CD4-positive, alpha-beta memory T cell (primary cell): ENCODE measurements around the gene CFAP77. TPM values are rescaled to one million over a fixed set of nuclear protein-coding genes. Genes with fewer than 3 reads are reported as not detected.

Experiments used
- CTCF ChIA-PET: fragments of 350-600 bp; sonication (Branson Sonifier 250); formaldehyde crosslinking; loops from one replicate; lab custom pipeline; 2021; ENCODE audit warnings: inconsistent platforms; ENCODE audit not compliant: partially characterized antibody; lab: Charles Lee
- POLR2A ChIA-PET: fragments of 350-600 bp; sonication (Branson Sonifier 250); formaldehyde crosslinking; loops from one replicate; lab custom pipeline; 2021; ENCODE audit not compliant: partially characterized antibody; lab: Charles Lee
- DNase-seq, 5 donors: peaks; one replicate each; pipeline versions ENCODE4 v3.0.0 to v3.0.0-alpha.2; 2020 to 2022; ENCODE audit warnings: mixed read lengths in 1 of 5
- H3K27ac ChIP-seq: one replicate; pipeline ENCODE4 v1.7.0; 2013; ENCODE audit warnings: low read depth, low read length
- H3K27me3 ChIP-seq: 2 replicates; pipeline ENCODE4 v1.7.0; 2013; ENCODE audit warnings: mild to moderate bottlenecking, low read length, moderate library complexity; ENCODE audit not compliant: insufficient read depth
- H3K36me3 ChIP-seq: 2 replicates; pipeline ENCODE4 v1.7.0; 2013; ENCODE audit warnings: mild to moderate bottlenecking, low read length, moderate library complexity; ENCODE audit not compliant: insufficient read depth
- H3K4me1 ChIP-seq: 2 replicates; pipeline ENCODE4 v1.7.0; 2013; ENCODE audit warnings: mild to moderate bottlenecking, low read length, moderate library complexity; ENCODE audit not compliant: insufficient read depth
- H3K4me3 ChIP-seq, 2 donors: one replicate each; pipeline ENCODE4 v1.7.0; 2013; ENCODE audit warnings: low read length in 2 of 2, mild to moderate bottlenecking in 1 of 2
- H3K9me3 ChIP-seq, 2 donors: one replicate each; pipeline ENCODE4 v1.7.0; 2013; ENCODE audit warnings: low read length in 2 of 2, control low read depth in 1 of 2; ENCODE audit not compliant: control insufficient read depth in 1 of 2
- H3K27ac Mint-ChIP-seq, 7 donors: one replicate each; pipeline ENCODE4 v1.8.0; 2020 to 2021; ENCODE audit warnings: mixed read lengths in 7 of 7, mild to moderate bottlenecking in 6 of 7, inconsistent platforms in 3 of 7, moderate library complexity in 3 of 7
- H3K27me3 Mint-ChIP-seq, 2 donors: one replicate each; pipeline ENCODE4 v1.8.0; 2020 to 2021; ENCODE audit warnings: mixed read lengths in 2 of 2
- H3K36me3 Mint-ChIP-seq, 2 donors: one replicate each; pipeline ENCODE4 v1.8.0; 2020 to 2021; ENCODE audit warnings: mixed read lengths in 2 of 2, inconsistent platforms in 1 of 2, mild to moderate bottlenecking in 1 of 2
- H3K4me1 Mint-ChIP-seq, 4 donors: one replicate each; pipeline ENCODE4 v1.8.0; 2020 to 2021; ENCODE audit warnings: mixed read lengths in 4 of 4, mild to moderate bottlenecking in 1 of 4
- H3K4me3 Mint-ChIP-seq, 8 donors: one replicate each; pipeline ENCODE4 v1.8.0; 2020 to 2021; ENCODE audit warnings: mixed read lengths in 8 of 8, mild to moderate bottlenecking in 7 of 8, moderate library complexity in 6 of 8, inconsistent platforms in 3 of 8
- H3K9me3 Mint-ChIP-seq, 8 donors: one replicate each; pipeline ENCODE4 v1.8.0; 2020 to 2021; ENCODE audit warnings: mixed read lengths in 8 of 8, mild to moderate bottlenecking in 5 of 8, inconsistent platforms in 3 of 8, moderate library complexity in 1 of 8
- intact Hi-C: fragments of 100-400 bp; cut with micrococcal nuclease; formaldehyde crosslinking; loops from one replicate; pipeline ENCODE4 v1.15.1; 2023
- polyA plus RNA-seq, 2 donors: library from polyadenylated mRNA; unstranded; fragments of 300-500 nt; fragmentation: Illumina TruSeq; gene quantifications; one replicate each; pipeline ENCODE4 v1.2.3, GENCODE V29; 2021
- total RNA-seq, 2 experiments: library from RNA; stranded (reverse); gene quantifications; one replicate each; pipeline ENCODE4 v1.2.3, GENCODE V29; 2021

Gene CFAP77
- total and polyA plus RNA-seq, 4 experiments from 2014 or later, result not detected

GRCh38 chr9:132390966-132391365 lies 19.0 kb upstream of the CFAP77 start:
- Histone ChIP-seq H3K36me3 (peaks cover 81% of the 10 kb centered on the region), H3K27ac (no peak overlapping the region), H3K9me3 (no peaks in the 10 kb centered on the region), H3K4me1 (no peaks in the 10 kb centered on the region), H3K27me3 (no peaks in the 10 kb centered on the region), H3K4me3 (no peak overlapping the region)
- Mint-ChIP-seq H3K27ac (no peak overlapping the region), H3K27me3 (no peaks in the 10 kb centered on the region), H3K9me3 (no peaks in the 10 kb centered on the region), H3K4me1 (no peaks in the 10 kb centered on the region), H3K36me3 (peaks cover 65 to 72% of the 10 kb centered on the region in 2 donors), H3K4me3 (no peak overlapping the region)
- intact Hi-C loops, result no loop called here
- ChIA-PET CTCF (interaction anchor here (1.5 kb wide), 1 partner anchor 155 kb away, joined by 3 read pairs; no protein-coding TSS in a partner anchor), POLR2A (no interaction called here)
- DNase-seq, result no peak

- Histone ChIP-seq H3K27me3 (no peaks in the 10 kb centered on the region), H3K4me1 (no peaks in the 10 kb centered on the region), H3K4me3 (no peak overlapping the region), H3K9me3 (no peaks in the 10 kb centered on the region), H3K36me3 (peaks cover 81% of the 10 kb centered on the region), H3K27ac (no peak overlapping the region)
- no peak for DNase-seq
- Mint-ChIP-seq H3K27ac (no peak overlapping the region), H3K4me3 (no peak overlapping the region), H3K27me3 (no peaks in the 10 kb centered on the region), H3K4me1 (no peaks in the 10 kb centered on the region), H3K9me3 (no peaks in the 10 kb centered on the region), H3K36me3 (peaks cover 69 to 73% of the 10 kb centered on the region in 2 donors)
- ChIA-PET POLR2A (no interaction called here), CTCF (no interaction called here)
- intact Hi-C loops, result no loop called here
Observed at GRCh38 chr9:132391449-132391848, 18.6 kb upstream of the CFAP77 start.

- Histone ChIP-seq H3K36me3 (peaks cover 73% of the 10 kb centered on the region), H3K4me1 (no peaks in the 10 kb centered on the region), H3K27me3 (no peaks in the 10 kb centered on the region), H3K9me3 (no peaks in the 10 kb centered on the region), H3K27ac (no peak overlapping the region), H3K4me3 (no peak overlapping the region)
- ChIA-PET POLR2A (interaction anchor here (1.0 kb wide), 1 partner anchor 42 kb away, joined by 4 read pairs; no protein-coding TSS in a partner anchor), CTCF (no interaction called here)
- Mint-ChIP-seq H3K4me3 (no peak overlapping the region), H3K9me3 (no peaks in the 10 kb centered on the region), H3K36me3 (peaks cover 51 to 64% of the 10 kb centered on the region in 2 donors), H3K4me1 (peaks cover 0 to 6% (median under 1%) of the 10 kb centered on the region in 4 donors), H3K27me3 (no peaks in the 10 kb centered on the region), H3K27ac (no peak overlapping the region)
- DNase-seq, result no peak
- intact Hi-C loops, result no loop called here
Observed at GRCh38 chr9:132395560-132395959, 14.5 kb upstream of the CFAP77 start.

- H3K27me3 Mint-ChIP-seq, result no peaks in the 10 kb centered on the region
Observed at GRCh38 chr9:132401824-132402223, 8.2 kb upstream of the CFAP77 start.

GRCh38 chr9:132404228-132404881 lies 5.7 kb upstream of the CFAP77 start:
- Mint-ChIP-seq H3K9me3 (no peaks in the 10 kb centered on the region), H3K27ac (peak overlapping the region; percentile 44 to 94 (median 83)), H3K4me1 (peaks cover 27 to 69% (median 34%) of the 10 kb centered on the region in 4 donors), H3K36me3 (peaks cover 24 to 42% of the 10 kb centered on the region in 2 donors), H3K4me3 (peak overlapping the region; percentile 66 to 96 (median 85)), H3K27me3 (no peaks in the 10 kb centered on the region)
- H3K4me3 ChIP-seq, result no peak overlapping the region
- no peaks in the 10 kb centered on the region for H3K9me3 ChIP-seq
- CTCF ChIA-PET, result interaction anchor here (0.6 kb wide), 1 partner anchor 656 kb away, joined by 3 read pairs; no protein-coding TSS in a partner anchor
- H3K27ac ChIP-seq, result peak overlapping the region; percentile 38
- H3K27me3 ChIP-seq, result no peaks in the 10 kb centered on the region
- H3K36me3 ChIP-seq, result peaks cover 24% of the 10 kb centered on the region
- POLR2A ChIA-PET, result interaction anchor here (0.7 to 2.7 kb wide), 3 partner anchors 50 to 276 kb away, joined by 3 to 13 read pairs (median 4); partner anchors contain the start of gene SETX
- intact Hi-C loops, result no loop called here
- peaks cover 35% of the 10 kb centered on the region for H3K4me1 ChIP-seq
- DNase-seq, result peak; percentile 17 to 57 (median 28)

More at GRCh38 chr9:132401824-132402223, 8.2 kb upstream of the CFAP77 start:
- Mint-ChIP-seq H3K4me1 (peaks cover 23 to 63% (median 28%) of the 10 kb centered on the region in 4 donors), H3K9me3 (no peaks in the 10 kb centered on the region), H3K4me3 (peak overlapping the region in 1 of 8 donors; percentile 3), H3K36me3 (peaks cover 31 to 57% of the 10 kb centered on the region in 2 donors), H3K27ac (no peak overlapping the region)
- H3K4me3 ChIP-seq, result no peak overlapping the region
- no peak for DNase-seq
- H3K36me3 ChIP-seq, result peaks cover 41% of the 10 kb centered on the region
- no peak overlapping the region for H3K27ac ChIP-seq
- H3K4me1 ChIP-seq, result peaks cover 30% of the 10 kb centered on the region
- H3K27me3 ChIP-seq, result no peaks in the 10 kb centered on the region
- intact Hi-C loops, result no loop called here
- H3K9me3 ChIP-seq, result no peaks in the 10 kb centered on the region
- ChIA-PET POLR2A (no interaction called here), CTCF (no interaction called here)

GRCh38 chr9:132406554-132407122 lies 3.4 kb upstream of the CFAP77 start, which contains the start of gene TTF1:
TTF1 (minus strand) TSS chr9:132406840; CDS start chr9:132402821, 4,019 bp downstream.
- H3K9me3 ChIP-seq, result no peaks in the 10 kb centered on the region
- H3K4me1 ChIP-seq, result peaks cover 58% of the 10 kb centered on the region
- H3K27me3 ChIP-seq, result peaks cover 4% of the 10 kb centered on the region
- H3K27ac ChIP-seq, result peak within 1 kb of the TSS; percentile 59
- Mint-ChIP-seq H3K4me1 (peaks cover 35 to 73% (median 47%) of the 10 kb centered on the region in 4 donors), H3K4me3 (peak within 1 kb of the TSS; percentile 92 to 96 (median 94)), H3K27me3 (peaks cover 3 to 11% of the 10 kb centered on the region in 2 donors), H3K36me3 (peaks cover 14 to 26% of the 10 kb centered on the region in 2 donors), H3K9me3 (no peaks in the 10 kb centered on the region), H3K27ac (peak within 1 kb of the TSS; percentile 87 to 98 (median 95))
- DNase-seq, result peak; percentile 91 to 96 (median 94)
- ChIA-PET POLR2A (no interaction called here), CTCF (interaction anchor here (0.7 kb wide), 2 partner anchors 573 to 929 kb away, joined by 3 read pairs; no protein-coding TSS in a partner anchor)
- intact Hi-C loops, result loop anchor here (1.0 kb wide), 1 partner anchor 51 kb away; no protein-coding TSS in a partner anchor
- H3K4me3 ChIP-seq, result peak within 1 kb of the TSS; percentile 57 to 77
- peaks cover 15% of the 10 kb centered on the region for H3K36me3 ChIP-seq

GRCh38 chr9:132407196-132407595 lies 2.8 kb upstream of the CFAP77 start:
- ChIA-PET POLR2A (interaction anchor here (0.6 kb wide), 1 partner anchor 52 kb away, joined by 4 read pairs; the partner anchor contains the start of gene SETX), CTCF (no interaction called here)

More at GRCh38 chr9:132407196-132407595, 2.8 kb upstream of the CFAP77 start:
- peak overlapping the region in 7 of 8 donors; percentile 92 to 96 (median 94) for H3K4me3 Mint-ChIP-seq
- no peak for DNase-seq
- H3K9me3 ChIP-seq, result no peaks in the 10 kb centered on the region
- H3K4me1 ChIP-seq, result peaks cover 63% of the 10 kb centered on the region
- H3K27ac ChIP-seq, result peak overlapping the region; percentile 59
- intact Hi-C loops, result no loop called here
- H3K9me3 Mint-ChIP-seq, result no peaks in the 10 kb centered on the region
- H3K36me3 ChIP-seq, result peaks cover 9% of the 10 kb centered on the region
- H3K36me3 Mint-ChIP-seq, result peaks cover 8 to 21% of the 10 kb centered on the region in 2 donors
- peak overlapping the region; percentile 87 to 98 (median 95) for H3K27ac Mint-ChIP-seq
- H3K4me1 Mint-ChIP-seq, result peaks cover 38 to 71% (median 51%) of the 10 kb centered on the region in 4 donors
- H3K4me3 ChIP-seq, result peak overlapping the region in 1 of 2 donors; percentile 57
- H3K27me3 Mint-ChIP-seq, result peaks cover 3 to 15% of the 10 kb centered on the region in 2 donors
- peaks cover 9% of the 10 kb centered on the region for H3K27me3 ChIP-seq
